ENCODE results near the gene GLI3. TPM values are rescaled to one million over a fixed set of nuclear protein-coding genes. Genes with fewer than 3 reads are reported as not detected.

Gene GLI3
- total RNA-seq, 2 donors from 2014 or later = 2.7 to 10.2 TPM

- no peaks in the 10 kb centered on the region for H3K36me3 Mint-ChIP-seq (ENCODE audit: low read depth)
- peaks cover 11% of the 10 kb centered on the region for H3K27me3 Mint-ChIP-seq (ENCODE audit: insufficient read depth)
- no peak overlapping the region for H3K27ac Mint-ChIP-seq
These were observed 190.5 kb downstream of the GLI3 start for GRCh38 chr7:42046483-42046882.

GRCh38 chr7:42045961-42046360, 191.0 kb downstream of the GLI3 start:
- Histone ChIP-seq H3K36me3 (ENCODE audit: control insufficient read depth, insufficient read depth, low read length) (no peaks in the 10 kb centered on the region), H3K9ac (ENCODE audit: extremely low read depth, low read length, poor library complexity, severe bottlenecking) (no peak overlapping the region), H3K27me3 (ENCODE audit: control insufficient read depth, insufficient read depth, low read length, poor library complexity, severe bottlenecking) (no peaks in the 10 kb centered on the region), H3K4me3 (ENCODE audit: low read length) (no peak overlapping the region), H3K9me3 (ENCODE audit: control insufficient read depth, low read length) (no peaks in the 10 kb centered on the region), H3K27ac (ENCODE audit: low read depth, low read length) (no peak overlapping the region), H3K4me1 (ENCODE audit: control insufficient read depth, insufficient read depth, low read length) (no peaks in the 10 kb centered on the region)
- no peak for TF ChIP-seq CTCF (conservative IDR thresholded peaks at IDR 0.05)
- 87 to 100% methylated on average over 2 to 3 of the region's 4 CpGs for WGBS, 2 experiments (ENCODE audit: insufficient coverage in 1 of 2, insufficient read length in 1 of 2)
- Mint-ChIP-seq H3K9me3 (no peaks in the 10 kb centered on the region), H3K36me3 (ENCODE audit: low read depth) (no peaks in the 10 kb centered on the region), H3K27me3 (ENCODE audit: insufficient read depth) (peaks cover 10% of the 10 kb centered on the region), H3K4me1 (no peaks in the 10 kb centered on the region), H3K27ac (no peak overlapping the region), H3K4me3 (no peak overlapping the region)
- no peak for DNase-seq

More at GRCh38 chr7:42046483-42046882, 190.5 kb downstream of the GLI3 start:
- Histone ChIP-seq H3K4me3 (ENCODE audit: low read length) (no peak overlapping the region), H3K27ac (ENCODE audit: low read depth, low read length) (no peak overlapping the region), H3K9ac (ENCODE audit: extremely low read depth, low read length, poor library complexity, severe bottlenecking) (no peak overlapping the region), H3K9me3 (ENCODE audit: control insufficient read depth, low read length) (no peaks in the 10 kb centered on the region), H3K27me3 (ENCODE audit: control insufficient read depth, insufficient read depth, low read length, poor library complexity, severe bottlenecking) (no peaks in the 10 kb centered on the region), H3K36me3 (ENCODE audit: control insufficient read depth, insufficient read depth, low read length) (no peaks in the 10 kb centered on the region), H3K4me1 (ENCODE audit: control insufficient read depth, insufficient read depth, low read length) (no peaks in the 10 kb centered on the region)
- no peak overlapping the region for H3K4me3 Mint-ChIP-seq
- H3K4me1 Mint-ChIP-seq = no peaks in the 10 kb centered on the region
- DNase-seq = no peak
- TF ChIP-seq CTCF (conservative IDR thresholded peaks at IDR 0.05) = no peak
- no peaks in the 10 kb centered on the region for H3K9me3 Mint-ChIP-seq
- WGBS, 2 experiments (ENCODE audit: insufficient coverage in 1 of 2, insufficient read length in 1 of 2) = 90 to 97% methylated on average over 3 of the region's 3 CpGs

- no peaks in the 10 kb centered on the region for H3K9me3 Mint-ChIP-seq
- Histone ChIP-seq H3K4me1 (ENCODE audit: control insufficient read depth, insufficient read depth, low read length) (no peaks in the 10 kb centered on the region), H3K27ac (ENCODE audit: low read depth, low read length) (no peak overlapping the region), H3K9me3 (ENCODE audit: control insufficient read depth, low read length) (no peaks in the 10 kb centered on the region), H3K9ac (ENCODE audit: extremely low read depth, low read length, poor library complexity, severe bottlenecking) (no peak overlapping the region), H3K36me3 (ENCODE audit: control insufficient read depth, insufficient read depth, low read length) (peaks cover 5% of the 10 kb centered on the region), H3K27me3 (ENCODE audit: control insufficient read depth, insufficient read depth, low read length, poor library complexity, severe bottlenecking) (no peaks in the 10 kb centered on the region), H3K4me3 (ENCODE audit: low read length) (no peak overlapping the region)
- no peak overlapping the region for H3K27ac Mint-ChIP-seq
- no peaks in the 10 kb centered on the region for H3K4me1 Mint-ChIP-seq
- no peaks in the 10 kb centered on the region for H3K36me3 Mint-ChIP-seq (ENCODE audit: low read depth)
- no peak for TF ChIP-seq CTCF (conservative IDR thresholded peaks at IDR 0.05)
- DNase-seq = no peak
- H3K4me3 Mint-ChIP-seq = no peak overlapping the region
- WGBS, 2 experiments (ENCODE audit: insufficient coverage in 1 of 2, insufficient read length in 1 of 2) = 92 to 93% methylated on average over 3 to 8 of the region's 8 CpGs
- no peaks in the 10 kb centered on the region for H3K27me3 Mint-ChIP-seq (ENCODE audit: insufficient read depth)
These were observed 197.1 kb downstream of the GLI3 start for GRCh38 chr7:42039921-42040320.

Measured in endodermal cell (in vitro differentiated cells).